ENCODE data around the gene NTHL1. TPM values are rescaled to one million over a fixed set of nuclear protein-coding genes. Genes with fewer than 3 reads are reported as not detected.

Gene NTHL1
- total and polyA plus RNA-seq, 2 of the 13 experiments (the other 11 are each of a cell fraction or from before 2014, with no cell fraction given): 47.5 to 64.9 TPM

DNA sequence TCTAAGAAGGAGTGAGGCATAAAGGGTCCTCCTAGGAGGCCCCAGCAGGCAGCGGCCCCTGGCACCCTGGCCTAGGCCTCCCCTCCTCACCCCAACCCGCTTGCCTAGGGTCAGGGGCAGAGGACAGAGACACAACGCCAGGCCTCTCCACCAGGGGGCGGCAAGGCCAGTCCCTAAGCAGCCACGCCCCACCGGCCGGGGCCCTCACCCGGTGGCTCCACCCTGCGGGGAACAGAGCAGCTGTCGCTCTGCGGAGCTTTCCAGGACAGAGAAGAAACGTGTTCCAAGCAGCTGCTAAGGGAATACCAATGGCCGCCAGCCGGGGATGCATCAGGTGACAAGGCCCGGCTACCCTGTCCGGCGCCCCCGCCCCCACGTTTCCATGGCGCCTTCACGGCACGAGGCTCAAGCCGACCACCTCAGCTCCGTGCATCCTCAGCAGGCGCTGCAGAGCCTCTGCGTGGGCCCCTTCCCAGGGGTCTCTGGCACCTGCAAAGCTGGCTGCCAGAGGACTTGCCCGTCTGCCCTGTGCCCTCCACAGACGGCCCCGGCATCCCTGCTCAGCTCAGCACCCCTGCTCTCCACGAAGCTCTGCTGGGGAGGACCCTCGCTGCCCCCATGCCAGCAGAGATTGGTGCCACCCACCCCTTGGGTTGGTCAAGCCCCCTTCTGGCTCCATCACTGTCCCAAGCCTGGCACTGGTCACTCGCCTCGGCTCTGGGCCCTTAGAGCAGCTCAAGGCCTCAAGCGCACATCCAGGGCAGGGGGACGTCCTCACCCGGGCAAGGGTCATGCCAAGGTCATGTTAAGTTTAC, 43.6 kb downstream of the NTHL1 start (continued):
- TF ChIP-seq, protein P1, sequence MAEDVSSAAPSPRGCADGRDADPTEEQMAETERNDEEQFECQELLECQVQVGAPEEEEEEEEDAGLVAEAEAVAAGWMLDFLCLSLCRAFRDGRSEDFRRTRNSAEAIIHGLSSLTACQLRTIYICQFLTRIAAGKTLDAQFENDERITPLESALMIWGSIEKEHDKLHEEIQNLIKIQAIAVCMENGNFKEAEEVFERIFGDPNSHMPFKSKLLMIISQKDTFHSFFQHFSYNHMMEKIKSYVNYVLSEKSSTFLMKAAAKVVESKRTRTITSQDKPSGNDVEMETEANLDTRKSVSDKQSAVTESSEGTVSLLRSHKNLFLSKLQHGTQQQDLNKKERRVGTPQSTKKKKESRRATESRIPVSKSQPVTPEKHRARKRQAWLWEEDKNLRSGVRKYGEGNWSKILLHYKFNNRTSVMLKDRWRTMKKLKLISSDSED (CRISPR knock-in tag; IDR thresholded peaks at IDR 0.05): no peak
- TF ChIP-seq GPN1 (CRISPR knock-in tag; IDR thresholded peaks at IDR 0.05; ENCODE audit: borderline replicate concordance) (no peak), ZNF788 (CRISPR knock-in tag; IDR thresholded peaks at IDR 0.05; ENCODE audit: borderline replicate concordance) (peak; percentile 82), RBM22 (optimal IDR thresholded peaks at IDR 0.05; ENCODE audit: low read length) (no peak), ZNF678 (CRISPR knock-in tag; IDR thresholded peaks at IDR 0.05) (no peak), ZNF101 (CRISPR knock-in tag; IDR thresholded peaks at IDR 0.05; ENCODE audit: borderline replicate concordance, low read depth) (no peak), EZH2 (conservative IDR thresholded peaks at IDR 0.05; ENCODE audit: low read depth, low read length) (no peak), RORA (CRISPR knock-in tag; IDR thresholded peaks at IDR 0.05) (no peak), PAF1 (CRISPR knock-in tag; IDR thresholded peaks at IDR 0.05) (no peak), ZNF547 (CRISPR knock-in tag; IDR thresholded peaks at IDR 0.05) (peak; percentile 65; the same call in 1 of the 2 replicates), ZNF543 (CRISPR knock-in tag; IDR thresholded peaks at IDR 0.05) (no peak), MEIS2 (CRISPR knock-in tag; IDR thresholded peaks at IDR 0.05) (no peak), SOX6 (IDR thresholded peaks at IDR 0.05) (no peak), SOX6 (CRISPR knock-in tag; IDR thresholded peaks at IDR 0.05) (peak; percentile 41; the same call in 1 of the 2 replicates), GLI4 (CRISPR knock-in tag; IDR thresholded peaks at IDR 0.05; ENCODE audit: borderline replicate concordance) (no peak), THYN1 (CRISPR knock-in tag; IDR thresholded peaks at IDR 0.05; ENCODE audit: borderline replicate concordance, low read depth) (no peak), SMAD9 (CRISPR knock-in tag; IDR thresholded peaks at IDR 0.05) (no peak), ZKSCAN5 (CRISPR knock-in tag; IDR thresholded peaks at IDR 0.05) (no peak), ATF1 (CRISPR knock-in tag; IDR thresholded peaks at IDR 0.05) (no peak)
- TF ChIP-seq, protein P2, sequence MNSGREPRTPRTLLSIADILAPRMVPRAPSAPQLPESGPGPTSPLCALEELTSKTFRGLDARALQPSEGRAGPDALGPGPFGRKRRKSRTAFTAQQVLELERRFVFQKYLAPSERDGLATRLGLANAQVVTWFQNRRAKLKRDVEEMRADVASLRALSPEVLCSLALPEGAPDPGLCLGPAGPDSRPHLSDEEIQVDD (CRISPR knock-in tag; IDR thresholded peaks at IDR 0.05; ENCODE audit: borderline replicate concordance): 0 out of 2 replicates have a peak, but pooled peaks have one; percentile 63
- TF ChIP-seq, protein P3, sequence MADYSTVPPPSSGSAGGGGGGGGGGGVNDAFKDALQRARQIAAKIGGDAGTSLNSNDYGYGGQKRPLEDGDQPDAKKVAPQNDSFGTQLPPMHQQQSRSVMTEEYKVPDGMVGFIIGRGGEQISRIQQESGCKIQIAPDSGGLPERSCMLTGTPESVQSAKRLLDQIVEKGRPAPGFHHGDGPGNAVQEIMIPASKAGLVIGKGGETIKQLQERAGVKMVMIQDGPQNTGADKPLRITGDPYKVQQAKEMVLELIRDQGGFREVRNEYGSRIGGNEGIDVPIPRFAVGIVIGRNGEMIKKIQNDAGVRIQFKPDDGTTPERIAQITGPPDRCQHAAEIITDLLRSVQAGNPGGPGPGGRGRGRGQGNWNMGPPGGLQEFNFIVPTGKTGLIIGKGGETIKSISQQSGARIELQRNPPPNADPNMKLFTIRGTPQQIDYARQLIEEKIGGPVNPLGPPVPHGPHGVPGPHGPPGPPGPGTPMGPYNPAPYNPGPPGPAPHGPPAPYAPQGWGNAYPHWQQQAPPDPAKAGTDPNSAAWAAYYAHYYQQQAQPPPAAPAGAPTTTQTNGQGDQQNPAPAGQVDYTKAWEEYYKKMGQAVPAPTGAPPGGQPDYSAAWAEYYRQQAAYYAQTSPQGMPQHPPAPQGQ (CRISPR knock-in tag; IDR thresholded peaks at IDR 0.05; ENCODE audit: borderline replicate concordance): no peak
- TF ChIP-seq, protein P4, sequence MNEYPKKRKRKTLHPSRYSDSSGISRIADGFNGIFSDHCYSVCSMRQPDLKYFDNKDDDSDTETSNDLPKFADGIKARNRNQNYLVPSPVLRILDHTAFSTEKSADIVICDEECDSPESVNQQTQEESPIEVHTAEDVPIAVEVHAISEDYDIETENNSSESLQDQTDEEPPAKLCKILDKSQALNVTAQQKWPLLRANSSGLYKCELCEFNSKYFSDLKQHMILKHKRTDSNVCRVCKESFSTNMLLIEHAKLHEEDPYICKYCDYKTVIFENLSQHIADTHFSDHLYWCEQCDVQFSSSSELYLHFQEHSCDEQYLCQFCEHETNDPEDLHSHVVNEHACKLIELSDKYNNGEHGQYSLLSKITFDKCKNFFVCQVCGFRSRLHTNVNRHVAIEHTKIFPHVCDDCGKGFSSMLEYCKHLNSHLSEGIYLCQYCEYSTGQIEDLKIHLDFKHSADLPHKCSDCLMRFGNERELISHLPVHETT (CRISPR knock-in tag; conservative IDR thresholded peaks at IDR 0.05): 0 out of 2 replicates have a peak, but pooled peaks have one; percentile 29
- TF ChIP-seq, protein P5, sequence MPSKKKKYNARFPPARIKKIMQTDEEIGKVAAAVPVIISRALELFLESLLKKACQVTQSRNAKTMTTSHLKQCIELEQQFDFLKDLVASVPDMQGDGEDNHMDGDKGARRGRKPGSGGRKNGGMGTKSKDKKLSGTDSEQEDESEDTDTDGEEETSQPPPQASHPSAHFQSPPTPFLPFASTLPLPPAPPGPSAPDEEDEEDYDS (CRISPR knock-in tag; IDR thresholded peaks at IDR 0.05): peak; percentile 55; the same call in 1 of the 2 replicates
